Ishikawa (cell line): ENCODE data around the gene PARD3B.

Experiments used
- NFIC ChIP-seq: IDR thresholded peaks from 2 replicates; pipeline ENCODE4 v1.6.1; 2012
- TF ChIP-seq, protein P1 (sequence below): IDR thresholded peaks from 2 replicates; pipeline ENCODE4 v1.6.1; 2012

DNA sequence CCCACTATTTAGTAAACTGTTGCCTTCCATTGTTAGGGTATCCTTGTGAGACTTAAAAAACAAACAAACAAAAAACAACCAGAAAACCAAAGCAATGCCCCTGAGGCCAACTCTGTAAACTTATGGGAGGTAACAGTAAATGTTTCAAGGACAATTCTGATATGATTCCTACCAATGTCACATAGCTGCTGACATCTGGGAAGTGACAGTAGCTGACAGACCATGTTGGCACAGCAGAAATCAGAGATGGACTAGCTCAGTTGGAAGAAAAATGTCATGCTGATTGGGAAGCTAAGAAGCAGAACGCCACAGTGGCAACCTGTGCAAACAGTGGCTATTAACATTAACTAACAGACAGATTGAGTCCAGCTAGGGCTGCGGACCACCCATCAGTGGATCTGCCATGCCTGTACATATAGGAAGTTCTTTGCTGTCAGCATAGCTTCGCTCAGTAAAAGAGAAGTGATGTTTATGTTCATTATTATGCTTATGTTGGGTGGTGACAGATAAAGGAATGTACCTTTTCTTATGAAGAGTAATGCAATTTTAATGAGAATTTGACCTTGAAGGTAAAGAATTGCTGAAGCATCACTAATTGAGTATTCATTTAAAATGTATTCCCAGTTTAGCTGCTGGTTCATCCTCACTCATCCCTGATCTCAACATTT lies 180.6 kb downstream of the PARD3B start:
- TF ChIP-seq NFIC = no peak
- TF ChIP-seq, protein P1, sequence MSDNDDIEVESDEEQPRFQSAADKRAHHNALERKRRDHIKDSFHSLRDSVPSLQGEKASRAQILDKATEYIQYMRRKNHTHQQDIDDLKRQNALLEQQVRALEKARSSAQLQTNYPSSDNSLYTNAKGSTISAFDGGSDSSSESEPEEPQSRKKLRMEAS = no peak
